HG02885 (cell line): ENCODE results near the gene FMR1NB.

Source experiments
- ATAC-seq: cut with Tn5 transposase; IDR thresholded peaks from one replicate; pipeline ENCODE4 v1.9.1; 2021; ENCODE audit warnings: mild to moderate bottlenecking; ENCODE audit not compliant: unreplicated experiment, poor library complexity

The FMR1NB gene

GRCh38 chrX:147981038-147981752, at the start of gene FMR1NB:
Gene FMR1NB (plus strand): TSS chrX:147981337. CDS start chrX:147981403, 66 bp downstream.
- no peak for ATAC-seq

DNA sequence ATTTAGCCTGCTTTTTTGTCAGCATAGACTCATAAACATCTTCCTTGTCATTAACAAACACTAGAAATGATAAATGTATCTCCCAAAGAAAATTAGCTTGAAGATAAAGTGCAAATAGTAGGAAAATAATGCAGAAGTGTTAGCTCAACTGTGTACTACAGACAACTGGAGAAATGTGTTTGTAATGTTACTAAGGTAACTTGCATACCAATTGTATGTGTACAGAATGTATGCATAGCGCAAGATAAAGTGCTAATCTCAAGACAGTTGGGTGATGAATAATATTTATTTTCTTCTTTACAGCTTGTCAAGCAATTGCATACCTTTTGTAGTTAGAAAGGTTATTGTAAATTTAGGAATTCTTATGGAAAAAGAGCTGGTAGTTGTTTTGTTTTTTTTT, 47.3 kb upstream of the FMR1NB start:
- no peak for ATAC-seq

GRCh38 chrX:147935156-147935758, 45.9 kb upstream of the FMR1NB start:
- no peak for ATAC-seq

- no peak for ATAC-seq
Observed at GRCh38 chrX:147945286-147945685, 35.9 kb upstream of the FMR1NB start.

- ATAC-seq, result no peak
Observed at GRCh38 chrX:147948531-147948930, 32.6 kb upstream of the FMR1NB start.

- ATAC-seq, result no peak
Observed at GRCh38 chrX:147950352-147950751, 30.8 kb upstream of the FMR1NB start.

- ATAC-seq, result no peak
Observed at GRCh38 chrX:147953976-147954375, 27.2 kb upstream of the FMR1NB start.

DNA sequence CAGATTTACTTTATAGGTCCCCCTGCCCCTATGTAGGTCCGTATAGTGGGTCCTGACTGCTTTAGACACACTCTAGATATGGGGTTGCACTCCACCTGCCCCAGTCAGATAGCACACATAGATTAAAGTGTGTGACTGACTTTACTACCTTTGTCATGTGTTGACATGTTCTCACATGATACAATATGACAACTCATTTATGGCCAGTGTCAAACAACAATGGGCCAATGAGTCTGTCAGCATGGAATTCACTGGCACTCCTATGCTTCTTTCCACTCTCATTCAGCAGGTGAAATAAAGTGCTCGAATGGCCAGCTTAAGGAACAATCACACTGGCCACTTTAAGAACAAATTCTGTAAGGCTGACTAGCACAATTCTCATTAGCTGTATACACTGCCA, 23.8 kb upstream of the FMR1NB start:
- ATAC-seq, result no peak

DNA sequence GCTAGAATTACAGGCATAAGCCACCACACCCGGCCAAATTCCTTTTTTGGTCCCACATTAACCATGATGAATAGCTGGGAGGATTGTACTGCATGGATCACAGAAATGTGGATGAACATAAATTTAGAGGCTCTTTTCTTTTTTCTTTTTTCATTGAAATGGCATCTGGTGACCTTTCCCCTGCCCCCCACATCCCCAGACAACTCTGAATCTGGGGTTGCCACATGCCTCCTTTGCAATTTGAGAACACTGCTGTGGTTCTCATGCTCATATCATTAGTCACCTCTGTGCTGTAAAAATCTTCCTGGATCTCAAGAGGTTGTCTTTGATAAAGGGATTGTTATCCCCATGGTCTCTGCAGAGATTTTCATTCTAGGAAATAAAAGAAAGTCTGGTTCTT, 22.8 kb upstream of the FMR1NB start:
- no peak for ATAC-seq

DNA sequence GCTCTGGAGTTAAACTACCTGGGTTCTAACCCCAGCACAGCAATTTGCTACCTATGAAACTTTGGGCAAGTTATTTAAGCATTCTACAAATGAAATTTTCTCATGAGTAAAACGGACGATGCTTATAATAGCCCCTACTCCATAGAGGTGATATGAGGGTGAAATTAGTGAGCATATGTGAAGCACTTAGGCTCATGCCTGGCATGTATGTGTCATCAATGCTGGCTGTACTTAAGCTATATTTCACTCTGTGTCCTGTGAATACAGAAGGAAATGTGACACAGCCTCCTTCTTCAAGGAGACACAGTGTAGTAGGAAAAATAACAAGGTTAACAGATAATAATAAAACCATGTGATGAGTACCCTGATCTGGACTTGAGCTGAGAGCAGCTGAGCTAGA, 20.4 kb upstream of the FMR1NB start:
- ATAC-seq, result no peak

DNA sequence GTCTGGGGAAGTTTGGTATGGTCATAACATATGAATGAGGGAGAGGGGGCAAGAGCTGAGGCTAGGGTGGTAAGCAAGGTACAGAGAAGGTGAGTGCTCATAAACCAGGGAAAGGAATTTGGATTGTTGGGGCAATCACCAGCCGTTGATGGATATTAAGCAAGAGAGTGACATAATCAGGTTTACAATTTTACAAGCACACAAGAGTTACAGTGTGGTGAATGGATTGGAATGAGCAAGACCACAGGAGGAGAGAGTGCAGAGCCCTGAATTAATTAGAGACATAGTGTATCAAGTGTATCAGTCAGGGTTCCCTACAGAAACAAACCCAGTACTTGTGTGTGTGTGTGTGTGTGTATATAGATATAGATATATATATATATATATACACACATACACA, 18.7 kb upstream of the FMR1NB start:
- ATAC-seq, result no peak

DNA sequence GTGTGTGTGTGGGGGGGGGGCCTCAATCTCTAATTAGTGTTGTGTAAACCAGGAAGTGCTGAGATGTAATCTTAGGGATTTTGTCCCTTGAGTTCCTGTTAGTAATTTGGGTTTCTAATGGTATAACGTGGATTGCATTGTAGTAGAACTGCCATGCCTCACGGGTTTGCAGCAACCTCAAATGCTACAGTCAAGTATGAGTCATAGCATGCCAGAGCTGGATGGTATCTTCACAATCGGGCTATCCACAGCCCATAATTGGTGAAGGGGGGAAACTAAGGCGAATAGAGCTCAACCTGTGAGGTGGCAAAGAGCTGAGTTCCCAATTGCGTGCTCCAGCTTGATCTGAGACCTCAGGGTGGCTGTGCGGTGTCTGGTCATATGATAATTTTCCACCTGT, 2.2 kb upstream of the FMR1NB start:
- ATAC-seq, result no peak

DNA sequence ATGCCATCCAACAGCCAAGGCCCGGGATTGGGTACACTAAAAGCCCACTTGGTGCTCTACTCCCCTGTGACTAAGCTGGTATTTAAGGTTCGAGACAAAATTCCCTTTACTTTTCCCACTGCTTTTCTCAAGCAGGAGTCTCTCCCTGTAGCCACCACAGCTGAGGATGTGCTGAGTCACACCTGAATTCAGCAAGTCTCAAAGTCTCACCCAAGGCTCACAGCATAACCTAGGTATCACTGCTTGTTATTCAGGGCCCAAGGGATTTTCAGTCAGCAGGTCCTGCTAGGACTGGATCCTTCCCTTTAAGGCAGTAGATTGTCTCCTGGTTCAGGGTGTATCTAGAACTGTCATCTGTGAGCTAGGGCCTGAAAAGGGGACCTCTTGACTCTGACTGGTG, 39.2 kb downstream of the FMR1NB start:
- ATAC-seq, result no peak

DNA sequence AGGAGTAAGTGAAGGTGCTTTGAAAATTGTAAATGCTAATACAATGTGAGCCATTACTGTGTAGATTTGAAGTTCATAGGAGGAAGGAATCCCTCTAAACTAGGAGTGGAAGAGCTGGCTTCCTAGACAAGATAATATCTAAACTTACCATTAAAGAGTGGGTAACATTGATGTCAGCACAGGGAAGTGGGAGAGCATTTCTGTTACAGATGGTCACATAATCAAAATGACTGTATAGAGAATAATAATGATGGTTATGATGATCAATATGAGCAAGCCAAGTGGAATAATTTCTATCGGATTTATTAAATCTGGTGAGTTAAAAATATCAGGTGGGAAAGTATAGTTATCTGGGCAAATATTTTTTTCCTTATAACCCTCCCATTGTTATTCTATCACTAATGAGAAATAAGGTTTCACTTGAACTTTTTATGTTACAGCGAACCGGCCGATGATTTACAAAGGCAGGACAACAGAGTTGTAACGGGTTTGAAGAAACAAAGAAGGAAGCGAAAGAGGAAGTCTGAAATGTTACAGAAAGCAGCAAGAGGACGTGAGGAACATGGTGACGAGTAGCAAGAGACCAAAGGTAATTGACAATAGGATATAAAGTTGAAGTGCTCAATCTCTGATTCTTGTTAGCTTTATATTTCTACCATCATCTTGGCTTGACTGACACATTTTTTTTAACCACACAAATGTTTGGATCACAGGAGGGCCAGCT, 43.5 kb downstream of the FMR1NB start:
- peak; percentile 95 for ATAC-seq

GRCh38 chrX:148035380-148035779, 54.2 kb downstream of the FMR1NB start:
- no peak for ATAC-seq

DNA sequence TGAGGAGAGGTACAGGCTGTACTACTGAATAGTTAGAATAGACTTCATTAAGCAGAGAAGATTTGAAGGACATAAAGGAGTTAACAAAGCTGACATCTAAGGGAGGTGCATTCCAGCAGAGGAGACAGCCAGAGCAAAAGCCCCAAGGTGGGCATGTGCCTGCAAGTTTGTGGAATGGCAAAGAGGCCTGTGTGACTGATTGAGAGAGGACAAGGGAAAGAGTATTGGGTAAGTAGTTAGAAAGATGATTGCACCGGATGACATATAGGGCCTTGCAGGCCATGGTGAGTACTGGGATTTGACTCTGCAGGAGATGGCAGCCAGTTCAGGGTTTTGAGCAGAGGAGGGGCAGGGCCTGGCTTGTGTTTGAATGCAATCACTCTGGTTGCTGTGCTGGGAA, 55.9 kb downstream of the FMR1NB start:
- no peak for ATAC-seq

GRCh38 chrX:148043271-148043855, 62.2 kb downstream of the FMR1NB start:
- no peak for ATAC-seq

DNA sequence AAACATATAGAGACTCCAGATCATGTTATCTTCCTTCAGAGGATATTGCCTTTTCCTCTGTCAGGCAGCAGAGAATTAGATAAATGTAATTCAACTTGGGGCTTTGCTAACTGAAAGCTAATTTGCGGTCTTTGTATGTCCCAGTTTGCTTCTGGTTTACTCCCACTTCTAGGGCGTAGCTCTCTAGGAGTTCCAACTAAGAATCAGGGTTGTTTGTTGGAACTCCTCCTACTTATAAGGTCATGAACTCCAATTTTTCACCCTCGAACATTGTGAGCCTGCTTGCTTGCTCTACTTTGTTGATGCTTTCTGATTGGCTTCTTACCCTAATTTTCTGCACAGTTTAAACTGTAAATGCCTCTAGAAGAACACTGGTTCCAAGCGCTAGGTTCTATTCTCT, 66.1 kb downstream of the FMR1NB start:
- ATAC-seq, result no peak

DNA sequence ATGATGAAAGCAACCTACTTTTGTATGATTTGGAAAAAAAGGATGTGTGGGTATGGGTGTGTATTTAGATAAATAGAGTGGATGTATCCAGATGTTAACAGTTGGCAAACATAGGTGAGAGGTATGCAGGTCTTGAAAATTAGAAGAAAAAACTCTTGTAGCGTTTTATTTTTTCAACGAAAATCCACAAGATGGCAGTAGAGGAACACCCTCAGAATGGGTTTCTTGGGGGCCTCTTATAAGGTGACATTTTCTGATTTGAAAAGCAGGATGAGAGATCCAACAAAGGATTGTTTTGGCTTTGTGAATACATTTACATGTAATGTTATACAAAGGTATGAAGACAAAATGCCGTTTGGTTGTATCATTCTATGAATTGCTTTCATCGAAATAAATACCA, 68.3 kb downstream of the FMR1NB start:
- peak; percentile 72 for ATAC-seq

DNA sequence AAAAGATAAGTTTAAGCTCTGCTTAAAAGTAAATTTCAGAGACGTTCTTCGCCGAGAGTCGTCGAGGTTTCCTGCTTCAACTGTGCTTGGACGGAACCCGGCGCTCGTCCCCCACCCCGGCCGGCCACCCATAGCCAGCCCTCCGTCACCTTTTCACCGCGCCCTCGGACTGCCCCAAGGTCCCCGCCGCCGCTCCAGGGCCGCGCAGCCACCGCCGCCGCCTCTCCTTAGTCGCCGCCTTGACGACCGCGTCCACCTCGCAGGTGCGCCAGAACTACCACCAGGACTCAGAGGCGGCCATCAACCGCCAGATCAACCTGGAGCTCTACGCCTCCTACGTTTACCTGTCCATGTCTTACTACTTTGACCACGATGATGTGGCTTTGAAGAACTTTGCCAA, 70.8 kb downstream of the FMR1NB start:
- ATAC-seq, result no peak

GRCh38 chrX:148067285-148067684, 86.1 kb downstream of the FMR1NB start:
- ATAC-seq, result no peak
